HG03460 (cell line): ENCODE data around the gene PRODH.
"Not testable (repeated sequence)": the region's sequence is repeated elsewhere in the genome, so short reads cannot be mapped to it uniquely, and the experiment has no call there.

ENCODE experiments used
- ATAC-seq: cut with Tn5 transposase; IDR thresholded peaks from one replicate; pipeline ENCODE4 v1.9.1; 2021; ENCODE audit not compliant: unreplicated experiment

The PRODH gene

GRCh38 chr22:18954990-18955571 is 19.0 kb upstream of the PRODH start:
- ATAC-seq, result no peak

DNA sequence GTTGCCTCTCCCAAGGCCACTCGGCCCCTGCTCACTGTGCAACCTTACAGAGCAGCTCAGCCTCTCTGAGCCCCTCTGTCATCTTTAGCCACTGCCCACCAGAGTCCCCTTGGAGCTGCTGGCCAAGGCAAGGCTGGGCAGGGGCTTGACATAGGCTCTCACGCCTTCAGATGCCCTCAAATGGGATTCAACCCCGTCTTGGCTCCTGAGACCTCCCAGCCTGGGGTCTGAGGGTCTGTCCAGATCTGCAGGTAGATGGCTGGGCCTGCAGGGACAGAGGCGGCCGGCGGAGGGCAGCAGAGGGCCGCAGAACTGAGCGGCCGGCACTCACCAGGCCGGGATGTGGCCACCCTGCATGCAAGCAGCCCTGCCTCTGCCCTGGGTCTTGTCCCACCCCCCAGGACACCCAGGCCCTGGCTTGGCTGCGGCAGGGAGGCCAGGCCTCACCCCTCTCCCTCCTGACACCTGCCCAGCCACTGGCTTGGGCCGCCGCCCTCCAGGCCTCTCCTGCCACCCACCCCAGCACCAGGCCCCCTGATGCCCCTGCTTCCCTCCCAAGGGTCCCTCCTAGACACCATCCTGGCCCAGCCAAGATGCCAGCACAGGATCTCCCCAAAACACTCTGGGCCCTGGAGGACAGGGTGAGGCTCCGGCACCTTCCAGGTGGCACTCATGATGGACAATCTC is 18.4 kb upstream of the PRODH start:
- not testable (repeated sequence) for ATAC-seq

GRCh38 chr22:18953128-18953527 is 17.0 kb upstream of the PRODH start:
- ATAC-seq, result not testable (repeated sequence)

DNA sequence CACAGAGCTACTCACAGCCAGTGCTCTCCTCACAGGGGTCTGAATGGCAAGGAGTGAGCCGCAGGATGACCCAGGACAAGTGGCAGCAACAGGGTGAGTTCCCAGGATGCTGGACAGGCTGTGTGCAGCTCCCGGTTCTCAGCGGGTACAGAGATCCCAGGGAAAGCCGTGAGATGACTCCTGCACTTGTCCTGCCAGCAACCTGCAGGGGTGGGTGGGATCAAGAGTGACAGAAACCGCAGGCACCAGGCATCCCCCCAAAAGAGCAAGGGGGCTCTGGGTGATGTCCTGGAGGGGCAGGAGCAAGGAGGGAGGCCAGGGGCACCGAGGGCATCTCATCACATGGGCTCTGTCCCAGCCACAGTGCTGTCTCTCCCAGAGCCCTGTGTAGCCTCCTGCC is 15.9 kb upstream of the PRODH start:
- no peak for ATAC-seq

DNA sequence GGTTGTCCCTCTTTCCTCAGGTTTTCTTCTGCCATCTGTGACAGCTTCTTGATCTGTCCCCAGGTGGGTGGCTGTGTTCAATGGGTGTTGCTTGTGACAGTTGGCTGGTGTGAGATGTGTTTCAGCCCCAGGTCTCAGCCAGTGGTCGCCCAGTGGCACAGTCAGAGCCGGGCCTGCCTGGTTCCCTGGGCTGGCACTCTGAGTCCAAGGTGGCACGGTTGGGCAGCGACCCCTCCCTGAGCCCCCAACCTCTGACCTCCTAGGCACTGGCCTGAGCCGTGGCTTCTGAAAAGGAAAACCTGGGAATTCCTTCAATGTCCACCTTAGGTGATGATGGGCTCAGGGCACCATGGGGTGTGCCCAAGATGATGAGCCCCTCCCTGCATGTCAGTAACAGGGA is 14.0 kb upstream of the PRODH start:
- ATAC-seq, result no peak

- ATAC-seq, result no peak
Measured at GRCh38 chr22:18947905-18948304, 11.8 kb upstream of the PRODH start.

- ATAC-seq, result not testable (repeated sequence)
Measured at GRCh38 chr22:18947105-18947504, 11.0 kb upstream of the PRODH start.

GRCh38 chr22:18938691-18939090 is 2.6 kb upstream of the PRODH start:
- not testable (repeated sequence) for ATAC-seq

GRCh38 chr22:18934688-18935087 is 1.4 kb downstream of the PRODH start:
- ATAC-seq, result not testable (repeated sequence)

GRCh38 chr22:18933914-18934313 is 2.2 kb downstream of the PRODH start:
- no peak for ATAC-seq

DNA sequence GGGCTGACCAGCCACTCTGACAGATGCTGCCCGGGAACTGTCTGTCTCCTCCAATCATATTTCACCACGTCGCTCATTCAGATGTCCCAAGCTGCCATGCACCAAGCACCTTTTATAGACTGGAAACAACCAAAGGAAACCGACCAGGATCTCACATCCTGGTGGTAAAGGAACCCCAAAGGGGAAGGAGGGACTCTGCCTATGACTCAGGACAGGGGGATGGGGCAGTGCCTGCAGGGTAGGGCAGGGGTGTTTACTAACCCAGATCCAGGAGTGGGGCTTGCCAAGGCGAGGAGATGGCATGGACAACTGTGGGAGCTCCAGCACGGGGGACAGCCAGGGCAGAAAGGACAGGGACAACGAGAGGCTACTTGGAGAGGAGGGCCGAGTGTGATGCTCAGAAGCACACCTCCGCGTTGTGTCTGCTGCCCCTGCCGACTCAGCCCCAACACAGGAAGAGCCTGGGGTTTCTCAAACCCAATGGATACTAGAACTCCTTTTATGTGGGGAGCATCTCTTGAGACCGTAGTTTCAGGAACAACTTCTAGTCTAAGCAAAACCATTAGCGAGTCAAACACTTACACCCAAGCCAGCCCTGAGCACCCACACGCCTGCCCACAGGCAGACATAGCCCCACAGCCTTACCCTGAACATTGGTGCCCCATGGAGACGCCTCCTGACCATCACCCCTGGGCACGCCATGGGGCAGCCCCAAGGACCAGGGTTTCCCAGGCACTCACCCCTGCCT is 4.0 kb downstream of the PRODH start:
- no peak for ATAC-seq

DNA sequence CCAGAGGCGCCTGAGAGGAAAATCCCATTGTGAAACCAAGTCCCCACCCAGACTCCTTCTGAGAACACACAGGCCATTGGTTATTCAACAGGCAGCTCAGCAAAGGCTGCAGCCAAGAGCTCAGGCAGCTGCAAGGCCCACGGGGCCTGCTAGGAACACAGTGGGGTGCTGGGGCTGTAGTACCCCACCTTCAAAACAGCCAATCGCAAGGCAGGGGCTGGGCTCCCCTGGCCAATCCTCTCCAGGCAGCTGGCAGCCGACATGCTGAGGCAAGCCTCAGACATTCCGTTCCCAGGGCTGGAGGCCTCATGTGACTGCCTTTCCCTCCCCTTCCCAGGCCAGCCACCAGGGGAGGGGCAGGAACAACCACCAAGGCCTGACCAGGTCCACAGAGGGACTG is 6.6 kb downstream of the PRODH start:
- ATAC-seq, result no peak

DNA sequence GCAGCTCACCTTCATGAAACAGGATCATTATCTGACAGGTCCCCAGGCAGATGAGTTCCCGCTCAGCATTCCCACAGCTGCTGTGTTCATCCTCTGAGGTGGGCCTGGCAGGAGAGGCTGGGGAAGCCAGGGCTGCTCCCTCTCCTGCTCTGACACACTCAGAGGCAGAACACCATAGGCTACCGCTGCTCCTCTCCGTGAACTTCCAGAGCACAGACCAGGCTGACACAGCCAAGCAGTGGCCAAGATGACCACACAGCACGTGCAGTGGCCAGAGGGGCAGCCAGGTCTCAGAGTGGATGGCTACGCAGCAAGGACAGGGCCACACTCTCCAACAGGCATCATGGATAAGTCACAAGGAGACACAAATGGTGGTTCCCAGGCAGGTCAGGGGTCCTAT is 8.5 kb downstream of the PRODH start:
- ATAC-seq, result no peak

DNA sequence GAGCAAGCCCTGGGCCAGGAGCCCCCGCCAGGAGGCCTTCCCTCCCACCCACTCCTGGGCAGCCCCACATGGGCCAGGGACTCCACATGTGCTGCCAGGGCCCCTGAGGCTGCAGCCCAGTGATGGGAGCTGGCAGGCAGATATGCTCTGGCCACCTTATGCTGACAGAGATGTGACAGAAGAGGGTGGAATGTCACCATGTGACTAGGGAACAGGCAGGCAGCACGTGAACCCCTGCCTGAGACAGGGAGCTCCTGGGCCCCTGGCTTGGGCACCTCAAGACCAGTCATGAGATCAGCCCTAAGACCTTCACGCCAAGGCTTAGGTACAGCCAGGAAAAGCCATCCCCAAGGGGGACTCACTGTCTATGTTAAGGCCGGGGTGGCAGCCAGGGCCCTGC is 9.1 kb downstream of the PRODH start:
- no peak for ATAC-seq

DNA sequence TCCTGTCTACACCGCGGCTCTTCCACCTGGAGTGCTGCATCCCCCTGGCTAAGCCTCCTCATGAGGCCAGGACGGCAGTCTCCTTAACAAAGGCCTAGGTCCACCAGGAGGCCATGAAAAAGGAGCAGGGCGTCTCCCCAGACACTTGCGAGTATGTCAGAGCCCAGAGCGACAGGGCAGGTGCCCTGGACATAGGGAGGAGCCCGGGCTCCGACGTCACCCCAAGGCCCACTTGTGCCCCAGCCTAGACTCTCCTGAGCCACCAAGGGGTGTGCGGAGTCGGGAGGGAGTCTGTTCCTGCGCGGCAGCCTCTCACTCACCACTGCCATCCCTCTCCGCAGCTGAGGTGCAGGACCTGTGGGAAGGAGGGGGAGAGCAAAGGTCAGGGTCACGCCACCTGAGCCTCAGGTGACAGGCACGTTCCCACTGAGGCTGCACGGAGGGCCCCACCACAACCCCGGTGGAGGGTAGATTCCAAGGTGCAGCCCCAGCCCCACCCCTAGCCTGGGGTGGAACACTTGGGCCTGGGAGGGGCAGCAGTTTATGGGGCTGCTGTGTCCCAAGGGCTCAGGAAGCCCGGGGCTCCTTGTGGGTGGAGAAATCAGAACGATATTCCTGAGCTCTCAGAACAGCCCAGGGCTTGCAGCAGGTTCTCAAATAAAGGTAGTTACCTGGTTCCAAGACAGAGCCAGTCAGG is 10.6 kb downstream of the PRODH start:
- ATAC-seq, result no peak

GRCh38 chr22:18920257-18920902 is 15.7 kb downstream of the PRODH start:
- ATAC-seq, result not testable (repeated sequence)

GRCh38 chr22:18917818-18918217 is 18.3 kb downstream of the PRODH start:
- ATAC-seq, result not testable (repeated sequence)

- not testable (repeated sequence) for ATAC-seq
Measured at GRCh38 chr22:18915550-18915949, 20.5 kb downstream of the PRODH start.

DNA sequence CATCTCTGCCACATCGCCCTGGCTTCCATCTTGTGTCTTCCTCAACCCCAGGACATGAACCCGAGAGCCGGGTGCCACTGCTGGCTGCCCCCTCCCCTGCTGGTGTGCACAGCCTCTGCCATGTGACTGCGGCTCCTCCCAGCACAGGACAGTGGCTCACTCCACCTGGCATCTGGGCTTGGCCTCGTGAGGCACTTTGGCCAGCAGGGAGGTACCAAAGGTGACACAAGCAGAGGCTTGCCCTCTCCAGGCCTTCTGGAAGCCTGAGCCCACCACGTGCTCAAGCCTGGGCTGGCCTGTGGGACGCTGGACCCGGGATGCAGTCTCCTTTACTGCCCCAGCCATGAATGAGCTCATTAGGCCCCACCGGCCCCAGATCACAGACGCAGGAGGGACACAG is 21.5 kb downstream of the PRODH start:
- not testable (repeated sequence) for ATAC-seq

DNA sequence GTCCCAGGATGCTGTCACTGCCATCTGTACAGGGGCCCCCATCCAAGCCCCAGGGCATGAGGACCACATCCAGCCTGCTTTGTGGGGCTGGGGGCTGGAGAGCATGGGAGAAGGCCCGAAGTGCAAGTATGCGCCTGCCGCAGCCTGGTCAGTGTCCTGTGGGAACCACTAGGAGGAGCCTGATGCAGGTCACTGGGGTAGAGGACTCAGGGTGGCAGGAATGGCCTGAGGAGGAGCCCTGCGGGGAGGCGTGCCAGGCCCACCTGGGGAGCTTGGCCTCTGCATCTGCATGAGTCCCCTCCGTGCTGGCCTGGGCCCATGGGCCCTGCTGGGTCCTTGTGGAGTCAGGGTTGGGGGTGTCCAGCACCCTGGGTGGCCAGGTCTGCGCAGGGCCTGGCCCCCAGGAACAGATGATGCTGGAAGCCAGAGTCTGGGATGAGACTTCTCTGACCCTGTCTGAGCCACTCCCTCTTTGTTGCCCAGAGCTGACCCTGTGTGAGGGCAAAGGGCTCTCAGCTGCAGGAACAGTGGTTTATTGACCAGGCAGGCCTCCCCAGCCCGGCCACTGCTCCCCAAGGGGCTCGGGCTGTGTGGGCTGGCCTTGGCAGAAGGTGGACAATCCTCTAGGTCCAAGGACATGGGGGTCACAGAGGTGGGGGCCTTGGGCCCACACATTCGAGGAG is 23.7 kb downstream of the PRODH start:
- ATAC-seq, result not testable (repeated sequence)
